ENCODE results near the gene SERPINA12. TPM values are rescaled to one million over a fixed set of nuclear protein-coding genes. Genes with fewer than 3 reads are reported as not detected.

Gene SERPINA12
- polyA plus RNA-seq (2012; ENCODE audit: insufficient read depth, insufficient read length, low read depth), result not detected

DNA sequence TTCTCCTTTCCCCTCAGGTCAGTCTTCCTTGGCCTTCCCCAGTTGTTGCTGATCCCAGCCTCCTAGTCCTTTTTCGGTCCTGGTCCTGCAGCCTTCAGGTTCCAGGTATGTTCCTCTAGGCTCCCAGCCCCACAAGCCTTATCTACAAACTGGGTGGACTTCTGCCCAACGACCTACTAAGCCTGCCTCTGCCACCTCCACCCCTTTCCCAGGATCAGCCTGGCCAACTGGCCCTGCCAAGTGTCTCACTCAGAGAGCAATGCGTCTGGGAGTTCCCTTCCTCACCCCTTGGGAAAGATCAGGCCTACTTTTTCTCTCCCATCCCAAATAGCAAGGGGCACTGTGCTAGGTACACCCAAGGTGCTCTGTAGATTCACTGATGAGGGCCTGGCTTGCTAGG is at the start of gene SERPINA12:
TSS of gene SERPINA12 (minus strand) at position 114 of the 400 bp plus-strand sequence. CDS start 11,072 bp downstream, outside the sequence.
- no peak for DNase-seq
- no peak for TF ChIP-seq CTCF (IDR thresholded peaks at IDR 0.05; ENCODE audit: low read depth, low read length)
- H3K4me3 ChIP-seq (ENCODE audit: low read depth, low read length), result no peak within 1 kb of the TSS
- H3K36me3 ChIP-seq, result no peaks in the 10 kb centered on the region
- no peaks in the 10 kb centered on the region for H3K4me1 ChIP-seq
- H3K9me3 ChIP-seq, result no peaks in the 10 kb centered on the region
- peaks cover 3% of the 10 kb centered on the region; the same call in 1 of the 2 replicates for H3K27me3 ChIP-seq

DNA sequence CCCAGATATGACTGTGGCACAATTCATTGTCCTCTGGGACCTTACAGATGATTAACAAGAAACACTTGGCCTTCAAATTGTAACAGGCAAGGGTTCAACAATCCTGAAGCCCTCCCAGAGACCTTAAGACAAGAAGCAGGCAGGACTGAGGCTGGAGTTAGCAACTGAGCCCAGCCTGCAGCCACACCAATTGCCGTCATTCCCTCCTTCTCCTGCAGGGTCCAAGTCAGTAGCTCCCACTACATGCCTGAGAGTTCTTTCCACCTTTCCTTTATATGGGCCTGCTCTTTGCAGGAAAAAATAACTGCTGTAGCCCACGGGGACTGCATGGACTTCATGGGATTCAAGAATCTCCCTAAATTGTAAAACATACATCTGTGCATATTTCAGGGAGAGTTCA is 49.6 kb upstream of the SERPINA12 start:
- no peak for DNase-seq
- Histone ChIP-seq H3K9me3 (no peaks in the 10 kb centered on the region), H3K4me3 (ENCODE audit: low read depth, low read length) (no peak overlapping the region), H3K36me3 (no peaks in the 10 kb centered on the region), H3K27me3 (no peaks in the 10 kb centered on the region), H3K4me1 (no peaks in the 10 kb centered on the region)
- TF ChIP-seq CTCF (IDR thresholded peaks at IDR 0.05; ENCODE audit: low read depth, low read length), result no peak

GRCh38 chr14:94557327-94557726 is 48.1 kb upstream of the SERPINA12 start:
- Histone ChIP-seq H3K36me3 (no peaks in the 10 kb centered on the region), H3K9me3 (no peaks in the 10 kb centered on the region), H3K4me3 (ENCODE audit: low read depth, low read length) (no peak overlapping the region), H3K27me3 (no peaks in the 10 kb centered on the region), H3K4me1 (no peaks in the 10 kb centered on the region)
- DNase-seq, result no peak
- no peak for TF ChIP-seq CTCF (IDR thresholded peaks at IDR 0.05; ENCODE audit: low read depth, low read length)

DNA sequence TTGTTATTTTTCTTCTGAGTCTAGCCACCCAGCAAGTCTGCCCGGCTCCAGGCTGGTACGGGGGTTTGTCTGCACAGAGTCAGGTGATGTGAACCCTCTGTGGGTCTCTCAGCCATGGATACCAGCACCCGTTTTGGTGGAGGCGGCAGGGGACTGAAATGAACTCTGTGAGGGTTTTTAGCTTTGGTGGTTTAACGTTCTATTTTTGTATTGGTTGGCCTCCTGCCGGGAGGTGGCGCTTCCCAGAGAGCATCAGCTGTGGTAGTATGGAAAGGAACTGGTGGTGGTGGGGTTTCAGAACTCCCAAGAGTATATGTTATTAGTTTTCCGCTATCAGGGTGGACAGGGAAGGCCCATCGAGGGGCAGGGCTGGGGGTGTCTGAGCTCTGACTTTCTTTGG is 46.7 kb upstream of the SERPINA12 start:
- Histone ChIP-seq H3K9me3 (no peaks in the 10 kb centered on the region), H3K36me3 (no peaks in the 10 kb centered on the region), H3K4me1 (no peaks in the 10 kb centered on the region), H3K4me3 (ENCODE audit: low read depth, low read length) (no peak overlapping the region), H3K27me3 (no peaks in the 10 kb centered on the region)
- no peak for DNase-seq
- TF ChIP-seq CTCF (IDR thresholded peaks at IDR 0.05; ENCODE audit: low read depth, low read length), result no peak

GRCh38 chr14:94550041-94550440 is 40.8 kb upstream of the SERPINA12 start:
- Histone ChIP-seq H3K9me3 (no peaks in the 10 kb centered on the region), H3K4me1 (no peaks in the 10 kb centered on the region), H3K4me3 (ENCODE audit: low read depth, low read length) (no peak overlapping the region), H3K27me3 (no peaks in the 10 kb centered on the region), H3K36me3 (no peaks in the 10 kb centered on the region)
- DNase-seq, result no peak
- no peak for TF ChIP-seq CTCF (IDR thresholded peaks at IDR 0.05; ENCODE audit: low read depth, low read length)

GRCh38 chr14:94548999-94549985 is 40.0 kb upstream of the SERPINA12 start:
- Histone ChIP-seq H3K27me3 (no peaks in the 10 kb centered on the region), H3K36me3 (no peaks in the 10 kb centered on the region), H3K4me3 (ENCODE audit: low read depth, low read length) (no peak overlapping the region), H3K9me3 (no peaks in the 10 kb centered on the region), H3K4me1 (no peaks in the 10 kb centered on the region)
- TF ChIP-seq CTCF (IDR thresholded peaks at IDR 0.05; ENCODE audit: low read depth, low read length), result peak; percentile 82
- peak; percentile 66 for DNase-seq

Data from BE2C (cell line).